GM19023 (cell line): ENCODE measurements around the gene ELF3.
"Not testable (repeated sequence)": the region's sequence is repeated elsewhere in the genome, so short reads cannot be mapped to it uniquely, and the experiment has no call there.

Experiments used
- ATAC-seq: cut with Tn5 transposase; IDR thresholded peaks from one replicate; pipeline ENCODE4 v1.9.1; 2021; ENCODE audit warnings: mild to moderate bottlenecking, moderate library complexity; ENCODE audit not compliant: unreplicated experiment

Gene ELF3

DNA sequence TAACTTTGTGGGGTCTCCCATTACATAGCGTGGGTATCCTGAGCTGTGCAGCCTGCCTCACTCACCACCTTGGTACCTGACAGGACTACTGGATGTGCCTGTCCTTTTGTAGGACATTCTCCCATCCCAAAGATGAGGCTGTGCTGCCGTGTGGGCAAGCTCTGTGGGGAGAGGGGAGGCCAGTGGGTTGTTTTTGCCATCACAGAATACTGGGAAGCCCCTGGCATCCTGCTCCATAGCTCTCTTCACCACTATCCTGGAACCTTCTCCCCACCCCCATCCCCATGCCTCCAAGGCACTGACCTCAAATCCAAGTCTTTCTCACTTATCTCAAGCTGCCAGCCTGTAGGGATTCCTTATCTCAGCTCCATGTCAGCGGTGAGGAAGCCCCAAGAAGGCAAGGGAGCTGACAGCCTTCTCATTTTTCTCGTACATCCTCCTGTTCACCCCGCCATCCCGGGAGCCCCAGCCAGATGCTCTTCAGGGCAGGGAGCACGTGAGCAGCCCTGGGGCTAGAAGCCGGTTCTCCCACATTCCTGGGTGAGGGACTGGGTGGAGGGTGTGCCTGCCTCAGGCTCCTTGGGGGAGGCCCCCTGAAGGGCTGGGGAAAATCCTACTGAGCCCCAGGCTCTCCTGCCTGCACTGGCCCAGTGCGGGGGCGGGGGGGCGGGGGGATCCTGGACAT is 2.4 kb upstream of the ELF3 start:
- no peak for ATAC-seq

DNA sequence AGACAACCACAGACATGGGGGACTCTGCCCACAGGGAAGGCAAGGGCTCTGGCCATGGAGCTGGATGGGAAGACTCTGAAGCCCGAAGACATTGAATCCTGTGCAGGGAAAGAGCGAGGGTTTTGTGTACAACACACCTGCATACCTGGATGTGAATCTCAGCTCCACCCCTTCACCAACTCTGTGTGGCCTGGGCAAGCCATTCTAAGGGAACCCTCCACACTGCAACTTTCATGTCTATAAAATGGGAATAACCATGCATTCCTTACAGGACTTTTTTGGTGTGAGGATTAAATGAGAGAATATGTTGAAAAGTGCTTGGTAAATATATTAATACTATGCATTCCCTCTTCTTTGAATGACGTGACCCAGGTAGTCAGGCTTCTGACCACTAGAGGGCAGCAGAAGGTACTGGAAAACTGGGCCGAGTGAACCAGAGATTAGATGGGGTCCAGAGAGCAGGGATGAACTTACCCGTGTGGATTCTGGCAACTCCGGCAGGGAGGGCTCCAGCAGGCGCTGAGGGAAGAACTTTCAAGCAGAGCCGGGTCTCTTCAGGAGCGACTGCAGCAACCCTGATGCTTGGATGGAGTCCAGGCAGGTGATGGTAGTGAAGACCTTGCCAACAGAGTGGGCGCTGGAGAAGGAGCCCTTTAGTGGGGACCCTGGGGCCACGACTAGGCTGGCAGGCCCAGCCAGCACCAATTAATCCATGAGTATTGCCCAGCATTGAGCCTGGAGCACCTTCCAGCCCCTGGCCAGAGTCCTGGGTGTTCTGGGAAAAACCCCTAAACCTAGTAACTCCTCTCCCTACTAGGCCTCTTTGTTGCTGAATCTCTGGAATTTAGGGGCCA is 834 bp upstream of the ELF3 start:
- peak; percentile 49 for ATAC-seq

DNA sequence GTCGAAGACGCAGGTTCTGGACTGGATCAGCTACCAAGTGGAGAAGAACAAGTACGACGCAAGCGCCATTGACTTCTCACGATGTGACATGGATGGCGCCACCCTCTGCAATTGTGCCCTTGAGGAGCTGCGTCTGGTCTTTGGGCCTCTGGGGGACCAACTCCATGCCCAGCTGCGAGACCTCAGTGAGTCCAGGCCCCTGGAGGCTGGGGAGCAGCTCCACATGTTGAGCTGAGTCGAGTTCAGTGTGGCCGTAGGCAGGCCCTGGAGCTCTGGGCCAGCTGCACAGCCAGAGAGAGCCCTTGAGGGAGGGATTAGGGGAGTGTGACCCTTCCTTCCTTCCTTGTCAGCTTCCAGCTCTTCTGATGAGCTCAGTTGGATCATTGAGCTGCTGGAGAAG is 1.6 kb downstream of the ELF3 start:
- ATAC-seq: no peak

DNA sequence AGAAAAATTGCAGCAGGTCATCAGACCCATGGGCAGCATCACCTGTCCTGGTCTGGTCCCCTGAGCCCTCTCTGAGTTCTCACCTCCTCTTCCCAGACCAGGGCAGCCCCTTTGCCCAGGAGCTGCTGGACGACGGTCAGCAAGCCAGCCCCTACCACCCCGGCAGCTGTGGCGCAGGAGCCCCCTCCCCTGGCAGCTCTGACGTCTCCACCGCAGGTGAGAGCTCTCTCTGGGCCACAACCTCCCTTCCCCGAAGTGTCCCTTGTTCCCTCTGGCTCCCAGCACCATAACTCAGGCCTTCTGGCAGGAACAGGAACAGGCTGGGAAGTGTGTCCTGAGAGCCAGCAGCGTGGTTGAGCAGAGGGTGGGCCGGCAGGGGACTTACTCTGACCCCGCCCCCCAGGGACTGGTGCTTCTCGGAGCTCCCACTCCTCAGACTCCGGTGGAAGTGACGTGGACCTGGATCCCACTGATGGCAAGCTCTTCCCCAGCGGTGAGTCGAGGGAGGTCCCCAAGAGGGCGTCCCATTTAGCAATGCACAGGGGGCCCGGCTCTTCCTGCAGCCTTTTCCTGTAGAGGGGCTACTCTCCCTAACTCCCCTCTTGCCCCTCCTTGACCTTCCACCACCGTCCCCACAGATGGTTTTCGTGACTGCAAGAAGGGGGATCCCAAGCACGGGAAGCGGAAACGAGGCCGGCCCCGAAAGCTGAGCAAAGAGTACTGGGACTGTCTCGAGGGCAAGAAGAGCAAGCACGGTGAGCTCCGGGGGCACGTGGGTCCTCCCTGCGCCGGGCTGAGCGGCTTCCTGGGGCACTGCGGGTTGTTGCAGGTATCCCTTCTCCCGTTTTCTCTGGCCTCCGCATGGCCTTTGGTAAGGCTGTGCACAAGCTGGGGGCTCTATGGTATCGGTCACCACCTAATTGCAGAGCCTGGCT is 2.4 kb downstream of the ELF3 start:
- no peak for ATAC-seq

DNA sequence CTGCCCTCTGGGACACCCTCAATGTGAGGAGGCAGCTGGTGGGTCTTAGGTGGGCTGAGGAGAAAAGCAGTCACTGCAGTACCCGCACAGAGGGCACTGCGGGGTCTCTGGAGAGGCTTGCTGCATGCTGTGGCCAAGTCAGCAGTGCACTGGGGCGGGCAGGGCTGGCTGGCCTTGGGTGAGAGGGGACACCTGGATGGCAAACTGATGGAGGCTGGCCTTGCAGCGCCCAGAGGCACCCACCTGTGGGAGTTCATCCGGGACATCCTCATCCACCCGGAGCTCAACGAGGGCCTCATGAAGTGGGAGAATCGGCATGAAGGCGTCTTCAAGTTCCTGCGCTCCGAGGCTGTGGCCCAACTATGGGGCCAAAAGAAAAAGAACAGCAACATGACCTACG is 3.2 kb downstream of the ELF3 start:
- ATAC-seq: no peak

DNA sequence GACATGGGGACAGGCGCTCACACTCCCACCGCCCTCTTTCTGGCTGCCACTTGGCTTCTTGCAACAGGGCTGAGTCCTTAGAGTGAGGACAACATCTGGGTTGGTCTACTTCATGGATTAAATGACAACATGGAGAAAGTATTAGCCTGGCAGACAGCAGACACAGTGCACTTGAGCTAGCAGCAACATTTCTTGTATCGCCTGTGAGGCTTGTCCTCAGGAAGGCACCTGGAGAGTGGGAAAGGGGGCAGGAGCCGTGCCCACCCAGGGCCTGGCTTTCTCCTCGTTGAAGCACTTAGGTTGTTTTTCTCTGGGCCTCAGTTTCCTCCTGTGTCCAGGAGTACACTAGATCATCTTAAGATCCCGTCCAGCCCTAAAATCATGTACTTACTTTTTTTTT is 3.7 kb downstream of the ELF3 start:
- no peak for ATAC-seq

DNA sequence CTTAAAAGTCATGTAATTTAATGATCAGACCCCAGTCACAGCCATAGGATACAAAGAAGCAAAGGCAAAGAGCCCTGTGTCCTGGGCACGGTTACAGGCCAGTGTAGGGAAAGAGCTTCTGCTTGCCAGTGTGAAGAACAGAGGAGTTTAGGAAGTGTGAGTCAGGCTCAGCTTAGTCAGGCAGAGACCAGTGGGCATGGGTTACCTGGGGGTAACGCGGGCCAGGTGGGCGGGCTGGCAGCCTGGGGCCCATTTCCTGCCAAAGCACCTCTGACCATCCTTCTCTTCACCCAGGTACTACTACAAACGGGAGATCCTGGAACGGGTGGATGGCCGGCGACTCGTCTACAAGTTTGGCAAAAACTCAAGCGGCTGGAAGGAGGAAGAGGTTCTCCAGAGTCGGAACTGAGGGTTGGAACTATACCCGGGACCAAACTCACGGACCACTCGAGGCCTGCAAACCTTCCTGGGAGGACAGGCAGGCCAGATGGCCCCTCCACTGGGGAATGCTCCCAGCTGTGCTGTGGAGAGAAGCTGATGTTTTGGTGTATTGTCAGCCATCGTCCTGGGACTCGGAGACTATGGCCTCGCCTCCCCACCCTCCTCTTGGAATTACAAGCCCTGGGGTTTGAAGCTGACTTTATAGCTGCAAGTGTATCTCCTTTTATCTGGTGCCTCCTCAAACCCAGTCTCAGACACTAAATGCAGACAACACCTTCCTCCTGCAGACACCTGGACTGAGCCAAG is 4.7 kb downstream of the ELF3 start:
- no peak for ATAC-seq

DNA sequence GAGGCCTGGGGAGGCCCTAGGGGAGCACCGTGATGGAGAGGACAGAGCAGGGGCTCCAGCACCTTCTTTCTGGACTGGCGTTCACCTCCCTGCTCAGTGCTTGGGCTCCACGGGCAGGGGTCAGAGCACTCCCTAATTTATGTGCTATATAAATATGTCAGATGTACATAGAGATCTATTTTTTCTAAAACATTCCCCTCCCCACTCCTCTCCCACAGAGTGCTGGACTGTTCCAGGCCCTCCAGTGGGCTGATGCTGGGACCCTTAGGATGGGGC is 5.2 kb downstream of the ELF3 start:
- no peak for ATAC-seq

DNA sequence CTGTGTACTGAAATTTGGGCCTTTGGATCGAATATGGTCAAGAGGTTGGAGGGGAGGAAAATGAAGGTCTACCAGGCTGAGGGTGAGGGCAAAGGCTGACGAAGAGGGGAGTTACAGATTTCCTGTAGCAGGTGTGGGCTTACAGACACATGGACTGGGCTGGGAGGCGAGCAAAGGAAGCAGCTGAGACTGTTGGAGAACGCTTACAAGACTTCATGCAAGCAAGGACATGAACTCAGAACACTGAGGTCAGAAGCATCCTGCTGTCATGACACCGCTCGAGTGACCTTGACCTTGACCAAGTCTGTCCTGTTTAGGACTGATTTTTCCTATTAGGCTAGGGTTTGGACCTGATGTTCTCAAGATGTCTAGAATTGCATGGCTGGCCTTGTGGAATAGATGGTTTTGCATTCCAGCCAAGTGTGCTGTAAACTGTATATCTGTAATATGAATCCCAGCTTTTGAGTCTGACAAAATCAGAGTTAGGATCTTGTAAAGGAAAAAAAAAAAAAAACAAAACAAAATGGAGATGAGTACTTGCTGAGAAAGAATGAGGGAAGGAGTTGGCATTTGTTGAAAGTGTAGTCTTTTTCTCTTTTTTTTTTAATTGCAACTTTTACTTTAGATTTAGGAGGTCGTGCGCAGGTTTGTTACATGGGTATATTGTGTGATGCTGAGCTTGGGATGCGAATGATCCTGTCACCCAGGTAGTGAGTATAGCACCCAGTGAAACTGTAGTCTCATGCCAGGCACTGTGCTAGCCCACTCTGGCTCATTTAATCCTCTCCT is 5.8 kb downstream of the ELF3 start:
- no peak for ATAC-seq

DNA sequence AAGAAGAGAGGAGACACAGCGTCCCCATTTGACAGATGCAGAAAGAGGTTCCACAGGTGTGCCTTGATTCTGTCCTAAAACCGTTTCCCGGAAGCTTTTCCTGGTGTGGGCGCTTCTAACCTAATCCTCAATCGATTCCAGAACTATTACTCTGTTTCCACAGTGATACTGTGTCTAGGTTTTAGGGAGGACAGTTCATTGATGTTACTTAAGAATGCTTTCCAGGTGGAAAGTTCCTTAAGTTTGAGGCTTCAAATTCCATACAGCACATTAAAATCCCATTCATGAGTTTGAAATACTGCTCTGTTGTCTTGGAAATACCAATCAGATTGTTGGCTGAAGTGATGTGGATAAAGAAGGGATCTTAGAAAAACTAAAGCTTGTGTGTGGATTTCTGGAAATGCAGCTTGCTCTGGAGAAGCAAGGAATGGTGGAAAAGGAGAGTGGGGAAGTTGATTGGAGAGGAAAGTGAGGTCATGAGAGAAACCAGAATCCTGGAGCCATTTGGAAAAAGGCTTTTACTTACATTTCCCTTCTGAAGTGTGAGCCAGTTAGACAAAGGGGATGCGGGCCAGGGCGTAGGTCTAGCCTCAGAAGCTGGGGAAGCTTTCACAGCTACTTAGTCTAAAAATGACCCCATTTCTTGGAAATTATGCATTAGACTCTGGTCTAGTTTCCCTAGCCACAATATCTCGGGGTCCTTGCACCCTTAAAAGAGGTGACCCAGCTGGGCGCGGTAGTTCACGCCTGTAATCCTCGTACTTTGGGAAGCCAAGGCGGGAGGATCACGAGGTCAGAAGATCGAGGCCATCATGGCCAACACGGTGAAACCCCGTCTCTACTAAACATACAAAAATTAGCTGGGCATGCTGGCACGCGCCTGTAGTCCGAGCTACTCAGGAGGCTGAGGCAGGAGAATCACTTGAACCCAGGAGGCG is 6.7 kb downstream of the ELF3 start:
- ATAC-seq: no peak

DNA sequence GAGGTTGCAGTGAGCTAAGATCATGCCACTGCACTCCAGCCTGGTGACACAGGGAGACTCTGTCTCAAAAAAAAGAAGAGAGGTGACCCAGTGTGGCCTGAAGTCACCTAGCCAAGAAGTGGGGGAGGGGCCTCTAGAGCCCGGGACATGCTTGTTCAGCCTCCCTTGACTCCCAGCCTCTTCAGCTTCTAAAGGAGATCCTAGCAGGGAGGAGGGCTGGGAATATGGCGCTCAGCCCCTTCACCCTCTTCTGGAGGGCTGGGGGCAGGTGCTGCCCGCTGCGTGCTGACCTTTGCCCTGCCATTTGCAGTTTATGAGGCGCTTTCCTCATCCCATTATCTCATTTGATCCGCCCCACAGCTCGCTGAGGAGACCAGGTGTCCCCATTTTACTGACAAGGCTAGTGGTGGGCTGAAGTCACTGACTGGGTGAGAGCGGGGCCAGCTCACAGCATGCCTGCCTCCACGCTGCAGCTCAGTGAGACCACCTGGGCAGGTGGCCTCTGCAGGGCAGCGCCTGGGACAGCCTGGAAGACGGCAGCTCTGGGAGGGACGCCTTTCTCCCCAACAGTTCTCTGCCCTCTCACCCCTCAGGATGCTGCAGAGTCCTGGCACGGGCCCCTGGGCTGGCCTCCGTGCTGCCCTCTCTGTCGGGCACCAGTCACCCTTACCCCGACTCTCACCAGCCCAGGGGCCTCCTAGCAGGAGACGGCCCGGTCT is 7.5 kb downstream of the ELF3 start:
- no peak for ATAC-seq

DNA sequence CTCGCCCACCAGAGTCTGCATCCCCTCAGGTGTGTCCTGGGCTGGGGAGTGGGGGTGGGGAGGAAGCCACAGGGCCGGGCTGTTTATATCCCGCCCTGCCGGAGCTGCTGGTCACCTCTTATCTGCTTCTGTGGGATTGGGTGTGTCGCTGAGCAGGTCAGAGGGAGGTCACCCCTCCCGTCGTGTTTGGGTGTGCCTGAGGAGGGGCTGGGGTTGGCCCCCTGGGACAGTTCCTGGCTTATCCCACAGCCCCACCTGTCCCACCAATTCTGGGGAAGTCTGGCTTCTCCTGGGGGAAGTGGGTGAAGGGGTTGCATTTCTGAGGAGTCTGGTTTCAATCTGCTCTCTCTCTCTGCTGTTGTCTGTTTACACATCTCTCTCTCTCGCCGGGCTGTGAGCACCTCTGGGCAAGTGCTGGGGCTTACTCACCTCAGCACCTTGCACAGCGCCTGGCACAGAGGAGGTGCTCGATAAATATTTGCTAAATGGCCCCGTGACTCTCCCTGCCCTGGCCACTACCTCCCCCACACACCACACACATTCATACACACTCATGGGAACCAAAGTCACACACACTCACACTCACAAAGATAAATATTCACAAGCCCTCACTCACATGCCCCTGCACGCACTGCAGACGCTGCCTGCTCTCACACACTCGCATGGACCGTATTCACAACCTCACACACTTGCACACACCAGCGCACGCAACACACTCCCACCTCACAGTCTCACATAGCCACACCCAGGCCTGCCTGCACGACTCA is 8.3 kb downstream of the ELF3 start:
- no peak for ATAC-seq

DNA sequence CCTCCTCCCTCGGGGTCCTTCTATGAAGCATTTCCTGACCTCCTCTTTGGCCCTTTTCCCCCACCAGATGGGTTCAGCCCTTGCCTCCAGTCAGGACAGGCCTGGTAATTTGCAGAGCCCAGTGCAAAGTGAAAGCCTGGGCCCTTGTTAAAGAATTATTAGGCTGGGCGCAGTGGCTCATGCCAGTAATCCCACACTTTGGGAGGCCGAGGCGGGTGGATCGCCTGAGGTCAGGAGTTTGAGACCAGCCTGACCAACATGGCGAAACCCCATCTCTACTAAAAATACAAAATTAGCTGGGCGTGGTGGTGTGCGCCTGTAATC is 8.8 kb downstream of the ELF3 start:
- ATAC-seq: not testable (repeated sequence)

DNA sequence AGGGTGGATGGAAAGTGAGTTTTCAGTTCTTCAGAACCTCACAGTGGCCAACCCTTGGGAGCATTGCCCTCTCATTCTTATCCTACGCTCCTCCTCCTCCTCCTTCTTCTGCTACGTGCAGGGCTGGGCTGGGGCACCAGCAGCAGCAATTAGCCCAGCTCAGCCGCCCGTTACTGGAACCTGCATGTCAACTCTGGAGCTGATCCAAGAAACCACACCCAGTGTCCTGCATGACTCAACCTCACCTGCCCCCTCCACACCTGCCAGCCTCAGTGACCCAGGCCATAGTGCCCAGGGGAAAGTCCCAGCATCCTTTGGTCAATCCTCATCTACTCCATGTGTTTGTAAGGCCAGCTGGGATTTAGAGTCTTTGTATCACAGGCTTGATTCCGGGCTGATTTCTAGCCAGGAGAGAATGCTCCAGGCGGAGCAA is 12.6 kb downstream of the ELF3 start:
- ATAC-seq: no peak

DNA sequence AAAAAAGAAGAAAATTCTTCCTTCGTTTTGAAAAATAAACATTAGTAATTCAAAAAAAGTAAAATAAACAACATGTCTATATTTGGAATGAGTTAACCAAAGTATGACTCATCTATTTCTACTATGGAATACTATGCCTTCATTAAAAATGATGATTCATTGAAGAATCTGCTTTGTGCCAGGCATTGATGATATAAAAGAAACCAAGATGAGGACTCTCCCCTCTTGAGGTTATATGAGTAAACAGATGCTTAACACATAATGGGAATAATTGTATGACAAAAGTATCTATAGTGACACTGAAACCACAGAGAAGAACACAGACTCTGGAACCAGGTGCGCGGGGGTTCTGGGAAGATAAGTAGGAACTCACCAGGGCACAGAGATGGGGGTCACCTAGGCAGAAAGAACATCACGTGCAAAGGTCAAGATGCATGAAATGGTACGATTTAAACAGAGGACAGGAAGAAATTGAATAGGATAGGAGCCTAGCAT is 18.8 kb downstream of the ELF3 start:
- ATAC-seq: no peak

DNA sequence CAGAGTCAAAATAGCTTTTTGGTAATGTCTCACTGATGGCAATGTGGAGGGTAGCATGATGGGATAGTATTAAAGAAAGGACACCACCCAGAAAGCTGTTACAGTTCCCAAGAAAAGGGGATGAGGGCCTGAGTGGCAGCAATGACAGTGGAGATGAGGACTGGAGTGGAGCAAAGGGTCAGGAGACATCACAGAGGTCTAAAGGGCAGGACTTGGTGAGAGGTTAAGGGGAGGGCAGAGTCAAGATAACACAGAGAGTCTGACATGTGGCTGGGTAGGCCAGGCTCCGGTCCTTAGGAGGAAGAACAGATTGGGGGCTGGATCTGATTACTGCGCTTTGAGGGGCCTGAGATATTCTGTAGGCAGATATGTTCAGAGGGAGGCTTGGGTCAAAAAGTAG is 19.3 kb downstream of the ELF3 start:
- no peak for ATAC-seq

DNA sequence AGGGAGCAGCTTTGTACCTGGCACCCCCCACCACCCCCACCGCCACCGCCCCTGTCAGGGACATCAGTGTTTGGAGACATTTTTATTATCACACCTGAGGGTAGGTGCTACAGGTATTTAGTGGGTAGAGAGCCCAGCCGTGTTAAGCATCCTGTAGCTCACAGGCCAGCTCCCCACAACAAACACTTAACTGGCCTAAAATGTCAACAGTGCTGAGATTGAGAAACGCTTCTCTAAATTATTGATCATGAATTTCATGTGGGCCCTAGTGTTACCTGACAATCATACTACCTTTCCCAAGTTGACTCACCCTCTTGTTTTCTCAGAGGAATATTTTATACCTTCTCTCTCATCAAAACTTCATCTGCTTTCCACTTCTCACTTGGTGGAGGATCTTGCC is 21.4 kb downstream of the ELF3 start:
- ATAC-seq: no peak
